ENCODE results near the gene NPVF.

- TF ChIP-seq NFIC (IDR thresholded peaks at IDR 0.05) (no peak), CEBPB (IDR thresholded peaks at IDR 0.05) (no peak), EGR1 (IDR thresholded peaks at IDR 0.05) (no peak), RAD21 (IDR thresholded peaks at IDR 0.05; ENCODE audit: low read depth) (no peak), REST (IDR thresholded peaks at IDR 0.05; ENCODE audit: low read depth) (no peak), ZBTB7A (IDR thresholded peaks at IDR 0.05; ENCODE audit: low read depth) (no peak), YY1 (IDR thresholded peaks at IDR 0.05; ENCODE audit: low read depth) (no peak), FOXM1 (IDR thresholded peaks at IDR 0.05; ENCODE audit: borderline replicate concordance, low read depth) (no peak), TCF12 (IDR thresholded peaks at IDR 0.05; ENCODE audit: low read depth) (no peak), TEAD4 (IDR thresholded peaks at IDR 0.05) (no peak)
These were observed 26.3 kb upstream of the NPVF start for GRCh38 chr7:25254604-25255003.
